HepG2 (cell line): ENCODE data around the gene THOC7. TPM values are rescaled to one million over a fixed set of nuclear protein-coding genes. Genes with fewer than 3 reads are reported as not detected.

ENCODE experiments used
- ATAC-seq: fragments of 200-7000 bp; cut with Tn5 transposase; 3 replicates; pipeline ENCODE4 v1.9.1; 2020; ENCODE audit warnings: mild to moderate bottlenecking, moderate library complexity
- BruUV-seq: library from RNA; stranded (reverse); fragments of 400-500 nt; replicated peaks from 2 replicates; lab custom pipeline; 2021; lab: Mats Ljungman, UMichigan
- CTCF ChIA-PET: fragments of 300-600 bp; formaldehyde crosslinking; extraction: SDS; loops from one replicate; lab custom pipeline; 2021; ENCODE audit warnings: low total read pairs, inconsistent platforms, low intra/inter-chr PET ratio; lab: Yijun Ruan, JAX
- POLR2A ChIA-PET: fragments of 350-600 bp; sonication (Branson Sonifier 250); formaldehyde crosslinking; loops from one replicate; lab custom pipeline; 2020; ENCODE audit warnings: antibody characterized with exemption, inconsistent platforms; lab: Yijun Ruan, JAX
- DNase-seq: peaks from one replicate; pipeline ENCODE4 v3.0.0-alpha.2; 2015; ENCODE audit warnings: low spot score
- FAIRE-seq: peaks from 3 replicates; lab custom pipeline; 2011; peaks lifted over from hg19 to GRCh38; lab: Jason Lieb, UNC
- H2AFZ ChIP-seq: one replicate; pipeline ENCODE4 v1.6.1; 2011; ENCODE audit warnings: low read length, inconsistent platforms
- H3K27ac ChIP-seq: fragments of 300-600 bp; 3 replicates; pipeline ENCODE4 v1.8.0; 2011; ENCODE audit warnings: mixed run types, mild to moderate bottlenecking, mixed read lengths, low read length, inconsistent platforms; ENCODE audit not compliant: insufficient read depth; ENCODE audit errors: extremely low read length
- H3K27me3 ChIP-seq, 2 experiments: fragments of 200-600 bp in 1 of 2; 2 replicates in 1 of 2; 3 replicates in 1 of 2; pipeline versions ENCODE4 v1.6.0 to v1.8.0; 2011; ENCODE audit warnings: low read length in 2 of 2, mild to moderate bottlenecking in 2 of 2, moderate library complexity in 2 of 2, inconsistent platforms in 1 of 2; ENCODE audit not compliant: insufficient read depth in 2 of 2, control insufficient read depth in 1 of 2
- H3K36me3 ChIP-seq, 2 experiments: fragments of 200-600 bp in 1 of 2; replicated peaks in 1 of 2; 2 replicates in 1 of 2; 3 replicates in 1 of 2; pipeline versions ENCODE4 v1.5.1 to v1.8.0; 2011; ENCODE audit warnings: low read length in 2 of 2, inconsistent platforms in 1 of 2; ENCODE audit not compliant: insufficient read depth in 2 of 2, control insufficient read depth in 1 of 2
- H3K4me1 ChIP-seq: 2 replicates; pipeline ENCODE4 v1.5.1; 2012; ENCODE audit warnings: low read length, inconsistent platforms; ENCODE audit not compliant: insufficient read depth
- H3K4me2 ChIP-seq: 2 replicates; pipeline ENCODE4 v1.6.0; 2011; ENCODE audit warnings: low read depth, low read length, inconsistent platforms
- H3K4me3 ChIP-seq, 3 experiments: fragments of 200-600 bp in 1 of 3; sonication (generic), shearing (Covaris generic) in 1 of 3; replicated peaks in 1 of 3; 2 replicates each; pipeline ENCODE4 v1.5.1; 2011 to 2016; ENCODE audit warnings: low read length in 3 of 3, inconsistent platforms in 2 of 3, low read depth in 2 of 3, mild to moderate bottlenecking in 2 of 3, control low read depth in 1 of 3, mixed read lengths in 1 of 3; ENCODE audit not compliant: insufficient read depth in 1 of 3
- H3K79me2 ChIP-seq: one replicate; pipeline ENCODE4 v1.6.1; 2011; ENCODE audit warnings: low read length, inconsistent platforms; ENCODE audit not compliant: insufficient read depth
- H3K9ac ChIP-seq: 2 replicates; pipeline ENCODE4 v1.6.0; 2011; ENCODE audit warnings: mild to moderate bottlenecking, low read depth, low read length, inconsistent platforms; ENCODE audit not compliant: insufficient read depth
- H3K9me3 ChIP-seq: 2 replicates; pipeline ENCODE4 v1.5.1; 2012; ENCODE audit warnings: mild to moderate bottlenecking, low read length
- H4K20me1 ChIP-seq: 2 replicates; pipeline ENCODE4 v1.6.0; 2011; ENCODE audit warnings: inconsistent platforms, mild to moderate bottlenecking, low read length, moderate library complexity; ENCODE audit not compliant: insufficient read depth
- ADNP ChIP-seq: sonication (generic); formaldehyde crosslinking; IDR thresholded peaks from 2 replicates; pipeline ENCODE4 v1.4.0; 2020; ENCODE audit warnings: missing genetic modification reagents
- ARID2 ChIP-seq: sonication (generic); formaldehyde crosslinking; IDR thresholded peaks from 2 replicates; pipeline ENCODE4 v1.8.1; 2022; ENCODE audit warnings: mild to moderate bottlenecking, missing genetic modification reagents, borderline replicate concordance
- CEBPB ChIP-seq: IDR thresholded peaks from 2 replicates; pipeline ENCODE4 v1.6.1; 2011; ENCODE audit warnings: low read depth, low read length, improper control_type of control experiment, borderline replicate concordance
- GPBP1L1 ChIP-seq: sonication (generic); formaldehyde crosslinking; IDR thresholded peaks from 2 replicates; pipeline ENCODE4 v1.5.0; 2020; ENCODE audit warnings: mild to moderate bottlenecking, missing genetic modification reagents
- JUNB ChIP-seq: sonication (generic); formaldehyde crosslinking; IDR thresholded peaks from 2 replicates; pipeline ENCODE4 v1.8.0; 2022; ENCODE audit warnings: missing genetic modification reagents, mild to moderate bottlenecking, borderline replicate concordance
- KAT2B ChIP-seq: fragments of 150-350 bp; IDR thresholded peaks from 2 replicates; pipeline ENCODE4 v1.6.1; 2014; ENCODE audit warnings: low read depth, low read length, borderline replicate concordance
- KDM2A ChIP-seq: sonication (generic); formaldehyde crosslinking; IDR thresholded peaks from 2 replicates; pipeline ENCODE4 v1.4.0; 2020; ENCODE audit warnings: low read depth, missing genetic modification reagents, borderline replicate concordance
- NCOA5 ChIP-seq: sonication (generic); formaldehyde crosslinking; IDR thresholded peaks from 2 replicates; pipeline ENCODE4 v1.4.0; 2020; ENCODE audit warnings: missing genetic modification reagents
- YEATS2 ChIP-seq: sonication (generic); formaldehyde crosslinking; IDR thresholded peaks from 2 replicates; pipeline ENCODE4 v1.4.0; 2020; ENCODE audit warnings: missing genetic modification reagents, borderline replicate concordance
- WGBS: methylation state at CpG from one replicate; pipeline ENCODE4 v1.1.6; 2017; ENCODE audit warnings: low lambda C conversion rate; 5-methylcytosine and 5-hydroxymethylcytosine counted together
- in situ Hi-C: cut with HindIII; loops from 2 replicates; pipeline ENCODE4 v1.10.0; 2017; ENCODE audit warnings: low pct_unique_long_range_greater_than_20kb; ENCODE audit not compliant: extremely low pct_ligation_motif_present
- intact Hi-C: fragments of 100-400 bp; cut with micrococcal nuclease; formaldehyde crosslinking; loops from one replicate; pipeline ENCODE4 v1.10.0; 2022; ENCODE audit not compliant: unreplicated experiment
- polyA plus RNA-seq, 8 experiments: library from polyadenylated mRNA; depleted of rRNA in 3 of 8; stranded (reverse) in 7 of 8; unstranded in 1 of 8; fragments of >200 nt; fragmentation: Illumina TruSeq in 4 of 8; extraction: Trizol in 4 of 8; gene quantifications; 2 replicates each; pipeline versions ENCODE4 v1.2.1 to v1.2.3, GENCODE V29; 2011 to 2016; ENCODE audit warnings: low read depth in 4 of 8, missing spikeins in 1 of 8, mixed read lengths in 1 of 8; ENCODE audit not compliant: insufficient read depth in 1 of 8
- total RNA-seq, 5 experiments: library from RNA; depleted of rRNA; stranded (reverse); fragments of >200 nt; fragmentation: Illumina TruSeq; extraction: Trizol; gene quantifications; 2 replicates each; pipeline ENCODE4 v1.2.3, GENCODE V29; 2016; ENCODE audit warnings: low read depth in 1 of 5

The THOC7 gene
- total and polyA plus RNA-seq, 2 of the 13 experiments (the other 11 are each of a cell fraction or from before 2014, with no cell fraction given), result 32.8 to 63.5 TPM

DNA sequence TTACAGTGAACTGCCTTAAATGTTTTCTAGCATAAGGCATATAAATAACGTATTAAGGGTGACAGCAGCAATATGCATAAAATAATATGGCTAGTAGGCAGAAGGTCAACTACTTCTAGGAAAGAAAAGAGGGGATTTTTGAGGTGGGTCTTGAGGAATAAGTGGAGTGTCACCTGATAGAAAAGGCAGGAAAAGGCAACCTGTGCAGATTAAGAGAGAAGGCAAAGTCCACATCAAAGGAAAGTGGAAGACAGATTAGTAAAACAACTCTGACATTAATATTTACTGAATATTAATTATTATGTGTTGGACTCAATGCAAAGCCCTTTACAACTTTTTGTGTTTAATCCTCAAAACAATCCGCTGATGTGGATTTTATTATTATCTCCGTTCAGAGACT is 2.8 kb downstream of the THOC7 start:
- 97% methylated on average over 3 of the region's 3 CpGs for WGBS
- H3K4me2 ChIP-seq, result no peak overlapping the region
- no peak for DNase-seq
- no peaks in the 10 kb centered on the region; a peak in 1 of 5 replicates for H3K27me3 ChIP-seq
- in situ Hi-C loops, result loop anchor here (10.0 kb wide), 1 partner anchor 54 kb away; the partner anchor contains the start of gene SCAANT1
- H3K9ac ChIP-seq, result no peak overlapping the region
- TF ChIP-seq ARID2 (CRISPR knock-in tag), result no peak
- TF ChIP-seq GPBP1L1, result no peak
- TF ChIP-seq JUNB (CRISPR knock-in tag), result no peak
- H3K36me3 ChIP-seq, result no peaks in the 10 kb centered on the region
- ATAC-seq, result no peak
- peaks cover 39% of the 10 kb centered on the region for H3K4me1 ChIP-seq
- CTCF ChIA-PET, result no interaction called here
- H3K27ac ChIP-seq, result no peak overlapping the region
- no peaks in the 10 kb centered on the region for H4K20me1 ChIP-seq
- POLR2A ChIA-PET, result no interaction called here
- no peak overlapping the region for H3K4me3 ChIP-seq
- no TSS peak for BruUV-seq
- no peaks in the 10 kb centered on the region for H3K9me3 ChIP-seq
- no peak overlapping the region for H2AFZ ChIP-seq
- peaks cover 35% of the 10 kb centered on the region for H3K79me2 ChIP-seq
- intact Hi-C loops, result no loop called here
- no peak for FAIRE-seq

DNA sequence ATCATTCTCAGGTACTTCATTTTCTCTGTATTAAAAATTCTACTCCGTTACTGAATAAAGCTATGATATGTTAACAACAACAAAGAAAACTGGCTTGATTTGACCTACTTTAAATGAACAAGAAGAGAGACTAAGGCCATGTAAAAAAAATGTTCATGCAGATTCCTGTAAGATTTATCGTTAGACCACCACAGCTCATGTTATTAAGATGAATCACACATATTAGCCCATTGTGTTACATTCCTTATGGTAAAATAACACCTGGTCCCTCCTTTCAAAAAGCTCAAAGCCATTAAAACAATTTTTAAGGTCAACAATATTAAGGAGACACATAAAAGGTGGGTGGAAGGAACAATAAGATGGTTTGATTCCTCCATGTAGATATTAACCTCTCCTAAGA is 6.3 kb downstream of the THOC7 start:
- H3K27me3 ChIP-seq, result no peaks in the 10 kb centered on the region
- H3K9me3 ChIP-seq, result no peaks in the 10 kb centered on the region
- no peak overlapping the region for H3K27ac ChIP-seq
- ChIA-PET POLR2A (no interaction called here), CTCF (no interaction called here)
- 99% methylated on average over 2 of the region's 2 CpGs for WGBS
- no peak overlapping the region for H2AFZ ChIP-seq
- peaks cover 19% of the 10 kb centered on the region for H3K79me2 ChIP-seq
- DNase-seq, result no peak
- H3K4me3 ChIP-seq, result no peak overlapping the region
- H3K9ac ChIP-seq, result no peak overlapping the region
- BruUV-seq, result no TSS peak
- no peaks in the 10 kb centered on the region; a peak in 1 of 5 replicates for H3K36me3 ChIP-seq
- TF ChIP-seq NCOA5 (CRISPR knock-in tag) (no peak), KAT2B (no peak), ADNP (CRISPR knock-in tag) (no peak), YEATS2 (CRISPR knock-in tag) (no peak), KDM2A (CRISPR knock-in tag) (no peak), CEBPB (no peak)
- in situ Hi-C loops (no loop called here), intact Hi-C loops (no loop called here)
- H3K4me1 ChIP-seq, result peaks cover 25% of the 10 kb centered on the region
- no peak for ATAC-seq
- H3K4me2 ChIP-seq, result no peak overlapping the region
- no peaks in the 10 kb centered on the region for H4K20me1 ChIP-seq
- no peak for FAIRE-seq
